NCI-H2227 (cell line): ENCODE results near the gene THAP3.
"Not testable (repeated sequence)": the region's sequence is repeated elsewhere in the genome, so short reads cannot be mapped to it uniquely, and the experiment has no call there.

ENCODE experiments used
- DNase-seq: peaks from one replicate; lab custom pipeline; 2025; ENCODE audit not compliant: unreplicated experiment; lab: John Stamatoyannopoulos, UW

THAP3 gene

GRCh38 chr1:6632588-6633514 is 8.2 kb downstream of the THAP3 start:
- no peak for DNase-seq

GRCh38 chr1:6634371-6635052 is 9.8 kb downstream of the THAP3 start:
- DNase-seq = peak; percentile 14

- no peak for DNase-seq
Measured at GRCh38 chr1:6635161-6635909, 10.7 kb downstream of the THAP3 start.

DNA sequence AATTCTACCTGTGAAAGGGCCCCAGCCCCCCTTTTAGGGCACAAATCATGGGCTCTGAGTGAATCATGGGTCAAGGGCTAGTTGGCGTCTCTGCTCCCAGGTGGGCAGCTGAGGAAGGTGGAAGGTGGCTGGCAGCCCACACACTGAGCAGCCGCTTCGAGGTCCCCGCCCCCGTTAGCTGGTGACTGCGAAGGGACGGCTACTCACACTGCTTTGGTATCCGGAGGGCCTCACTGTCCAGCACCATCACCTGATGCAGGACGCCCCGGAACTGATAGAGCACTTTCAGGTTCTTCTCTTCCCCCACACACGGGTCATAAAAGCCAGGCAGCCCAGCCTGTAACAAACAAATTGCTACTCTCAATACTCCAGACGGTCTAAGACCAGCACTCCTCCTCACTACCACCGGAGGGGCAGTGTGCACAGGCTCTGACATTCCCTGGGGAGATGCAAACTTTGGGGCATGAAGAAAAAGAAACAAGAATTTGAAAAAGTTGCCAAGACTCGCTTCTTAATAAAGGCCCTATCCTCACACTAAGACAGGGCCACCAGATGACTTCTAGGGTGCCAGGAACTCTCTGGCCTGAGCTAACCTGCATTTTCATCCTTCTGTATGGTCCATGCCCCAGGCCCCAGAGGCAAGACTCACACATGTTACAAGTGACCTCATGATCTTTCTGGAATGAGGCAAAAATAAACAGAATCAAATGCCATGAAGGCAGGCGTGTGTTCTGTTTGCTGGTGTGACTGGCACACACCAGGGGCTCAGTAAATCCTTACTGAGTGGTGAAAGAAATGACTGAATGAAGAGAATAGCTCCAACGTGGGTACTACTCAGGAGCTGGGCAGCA is 11.5 kb downstream of the THAP3 start:
- no peak for DNase-seq

- DNase-seq = not testable (repeated sequence)
Measured at GRCh38 chr1:6636778-6637177, 12.1 kb downstream of the THAP3 start.

GRCh38 chr1:6637770-6638169 is 13.1 kb downstream of the THAP3 start:
- no peak for DNase-seq

DNA sequence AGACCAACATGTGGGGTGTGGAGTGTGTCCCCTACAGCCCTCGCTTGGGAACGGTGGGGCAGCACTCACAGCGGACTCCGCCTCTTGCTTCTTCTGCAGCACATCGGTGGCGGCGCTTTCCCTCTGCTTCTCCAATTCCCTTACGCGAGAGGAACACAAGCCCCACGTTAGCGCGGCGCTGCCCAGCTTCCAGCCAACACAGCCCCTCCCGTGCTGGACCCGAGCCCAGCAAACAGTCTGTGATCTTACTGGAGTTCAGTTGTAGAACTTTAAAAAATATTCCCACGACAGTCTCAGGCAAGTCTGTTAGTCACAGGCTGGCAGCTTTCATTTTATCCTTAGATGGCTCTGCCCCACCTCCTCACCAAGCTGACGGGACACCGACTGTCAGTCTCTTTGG is 13.6 kb downstream of the THAP3 start:
- peak; percentile 35 for DNase-seq

GRCh38 chr1:6640867-6641266 is 16.2 kb downstream of the THAP3 start:
- not testable (repeated sequence) for DNase-seq

- no peak for DNase-seq
Measured at GRCh38 chr1:6645018-6645417, 20.4 kb downstream of the THAP3 start.

DNA sequence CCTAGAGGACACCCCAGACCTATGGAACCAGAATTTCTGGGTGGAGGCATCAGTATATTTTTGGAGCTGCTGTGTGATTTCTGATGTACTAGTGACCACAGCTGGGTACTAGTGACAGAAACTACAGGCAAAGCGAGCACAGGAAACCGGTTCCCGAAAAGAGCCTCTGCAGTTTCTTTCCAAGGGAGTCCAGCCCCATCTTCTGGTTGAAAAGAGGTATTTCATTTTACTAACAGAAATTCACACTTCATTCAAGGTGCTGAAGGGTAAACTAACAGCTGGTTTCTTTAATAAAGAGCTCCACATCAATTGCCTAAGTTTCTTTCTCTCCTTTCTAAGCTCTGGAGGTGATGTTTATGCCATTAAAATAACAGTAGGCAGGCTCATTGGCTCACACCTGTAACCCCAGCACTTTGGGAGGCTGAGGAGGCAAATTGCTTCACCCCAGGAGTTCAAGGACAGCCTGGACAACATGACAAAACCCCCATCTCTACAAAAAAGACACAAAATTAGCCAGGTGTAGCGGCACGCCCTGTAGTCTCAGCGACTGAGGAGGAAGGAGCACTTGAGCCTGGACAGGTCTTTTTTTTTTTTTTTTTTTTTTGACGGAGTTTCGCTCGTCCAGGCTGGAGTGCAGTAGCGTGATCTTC is 22.0 kb downstream of the THAP3 start:
- DNase-seq = peak; percentile 75

DNA sequence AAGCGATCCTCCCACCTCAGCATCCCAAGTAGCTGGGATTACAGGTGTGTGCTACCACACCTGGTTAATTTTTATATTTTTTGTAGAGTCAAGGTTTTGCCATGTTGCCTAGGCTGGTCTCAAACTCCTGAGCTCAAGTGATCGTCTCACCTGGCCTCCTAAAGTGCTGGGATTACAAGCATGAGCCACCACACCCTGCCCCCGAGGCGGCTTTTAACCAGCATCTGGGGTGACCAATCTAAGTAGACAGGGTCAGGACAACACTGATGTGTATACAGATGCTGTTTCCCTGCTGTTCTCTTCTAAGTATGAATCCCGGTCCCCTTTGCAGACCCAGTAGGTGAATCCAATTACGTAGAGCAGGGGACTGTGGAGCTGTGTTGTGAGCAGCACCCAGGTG is 23.9 kb downstream of the THAP3 start:
- no peak for DNase-seq

GRCh38 chr1:6651909-6652308 is 27.2 kb downstream of the THAP3 start:
- peak; percentile 50 for DNase-seq

DNA sequence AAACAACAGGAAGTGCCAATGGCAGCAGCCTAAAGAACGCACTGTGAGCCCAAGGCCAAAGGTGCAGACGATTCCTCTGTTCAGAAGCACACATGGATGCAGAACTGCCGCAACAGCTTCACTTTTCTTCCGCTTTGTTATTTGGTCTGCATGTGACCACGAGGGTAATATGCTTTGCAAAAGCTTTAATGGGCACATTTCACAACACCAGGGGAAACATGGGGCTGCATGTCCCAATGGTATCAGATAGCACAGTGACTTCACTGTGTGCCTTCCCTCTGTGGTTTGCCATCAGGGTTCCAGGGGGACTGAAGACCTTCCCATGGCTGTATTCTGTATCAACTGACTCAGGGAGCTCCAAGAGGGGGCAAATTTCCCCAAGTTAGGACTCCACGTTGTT is 28.3 kb downstream of the THAP3 start:
- no peak for DNase-seq

- peak; percentile 57 for DNase-seq
Measured at GRCh38 chr1:6653436-6654290, 29.0 kb downstream of the THAP3 start.

- DNase-seq = no peak
Measured at GRCh38 chr1:6657138-6657537, 32.5 kb downstream of the THAP3 start.

DNA sequence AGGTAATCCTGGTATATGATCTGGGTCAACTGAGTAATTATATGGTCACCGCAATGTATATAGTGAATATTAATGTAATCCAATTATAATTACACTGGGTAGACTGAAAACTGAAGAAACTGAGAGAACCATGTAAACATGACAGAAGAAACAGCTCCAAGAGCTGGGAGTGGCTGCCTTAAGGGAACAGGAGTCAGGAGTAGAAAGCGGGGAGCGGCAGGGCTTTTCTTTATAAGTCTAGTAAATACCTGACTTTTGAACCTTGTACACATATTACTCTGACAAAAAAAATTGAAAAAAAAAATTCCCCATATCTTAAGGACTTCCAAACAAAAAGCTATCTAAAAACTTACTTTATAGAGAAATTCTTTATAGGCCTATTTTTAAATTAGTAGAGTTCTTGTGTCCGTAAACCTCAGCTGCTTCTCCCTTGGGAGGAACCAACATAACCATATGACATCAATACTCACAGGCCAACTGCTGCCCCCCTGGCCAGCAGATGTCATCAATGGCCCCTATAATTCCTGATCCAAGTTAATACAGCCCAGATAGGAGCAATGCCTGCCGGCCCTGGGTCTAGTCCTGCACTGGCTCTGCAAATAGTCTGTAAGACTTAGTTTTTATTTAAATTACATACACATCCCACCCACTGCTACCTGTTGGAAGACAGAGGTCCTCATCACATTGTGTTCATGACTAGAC is 33.8 kb downstream of the THAP3 start:
- no peak for DNase-seq

DNA sequence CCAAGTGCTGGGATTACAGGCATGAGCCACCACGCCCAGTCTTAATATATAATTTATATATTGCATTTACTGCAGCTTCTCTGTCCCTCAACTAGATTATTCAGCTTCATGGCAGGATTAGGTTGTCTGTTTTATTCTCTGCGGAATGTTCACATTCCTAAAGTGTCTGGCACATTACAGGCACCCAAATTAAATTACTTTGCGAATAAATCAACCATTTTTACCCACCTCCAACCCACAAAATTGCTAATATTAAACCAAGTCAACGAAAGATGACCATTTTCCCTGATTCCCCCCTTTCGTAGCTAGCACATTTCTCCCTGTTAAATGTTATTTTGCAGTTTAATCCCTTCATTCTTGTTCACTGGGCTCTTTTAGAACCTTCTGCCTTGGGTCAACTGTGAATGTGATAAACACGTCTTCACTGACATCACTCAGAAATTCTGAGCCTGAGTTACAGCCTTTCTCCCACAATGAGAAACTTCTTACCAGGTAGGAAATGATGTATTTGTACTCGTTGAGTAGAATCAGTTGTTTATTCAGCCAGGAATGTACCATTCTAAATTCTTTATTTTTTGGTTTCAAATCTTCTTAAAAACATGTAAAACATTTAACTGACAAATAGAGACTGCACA is 35.9 kb downstream of the THAP3 start:
- no peak for DNase-seq

DNA sequence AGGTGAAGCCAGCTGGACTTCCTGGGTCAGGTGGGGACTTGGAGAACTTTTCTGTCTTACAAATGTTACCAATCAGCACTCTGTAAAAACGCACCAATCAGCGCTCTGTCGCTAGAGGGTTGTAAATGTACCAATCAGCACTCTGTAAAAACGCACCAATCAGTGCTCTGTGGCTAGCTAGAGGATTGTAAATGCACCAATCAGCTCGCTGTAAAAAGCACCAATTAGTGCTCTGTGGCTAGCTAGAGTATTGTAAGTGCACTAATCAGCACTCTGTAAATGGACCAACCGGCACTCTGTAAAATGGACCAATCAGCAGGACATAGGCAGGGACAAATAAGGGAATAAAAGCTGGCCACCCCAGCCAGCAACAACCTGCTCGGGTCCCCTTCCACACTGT is 37.8 kb downstream of the THAP3 start:
- DNase-seq = not testable (repeated sequence)
